H1 (cell line): ENCODE data around the gene ZNF385B. TPM values are rescaled to one million over a fixed set of nuclear protein-coding genes. Genes with fewer than 3 reads are reported as not detected.

Experiments used
- ATF2 ChIP-seq: IDR thresholded peaks from 2 replicates; pipeline ENCODE4 v1.6.1; 2012; ENCODE audit warnings: low read length, inconsistent platforms
- polyA plus RNA-seq, 7 experiments: library from polyadenylated mRNA; depleted of rRNA in 3 of 7; stranded (reverse) in 5 of 7; unstranded in 2 of 7; fragments of >200 nt in 5 of 7; fragments of 200-250 nt in 2 of 7; gene quantifications; 1 replicate in 5 of 7; 2 replicates in 1 of 7; 4 replicates in 1 of 7; pipeline versions ENCODE4 v1.2.1 to v1.2.3, GENCODE V29; 2011 to 2013; ENCODE audit warnings: missing spikeins in 2 of 7, mixed read lengths in 2 of 7
- total RNA-seq: library from RNA; stranded (reverse); fragmentation: NEBNext Ultra II Directional; extraction: Animal tissue kit (Norgen Biotek cat#: 25700); gene quantifications from 2 replicates; pipeline ENCODE4 v1.2.1, GENCODE V29; 2021
- TF ChIP-seq, protein P1 (sequence below): IDR thresholded peaks from 2 replicates; pipeline ENCODE4 v1.6.1; 2011; ENCODE audit warnings: low read depth, mild to moderate bottlenecking, low read length; ENCODE audit not compliant: insufficient read depth

The ZNF385B gene
- total and polyA plus RNA-seq, 2 of the 8 experiments (the other 6 are each of a cell fraction or from before 2014, with no cell fraction given) = 1.1 to 3.7 TPM

DNA sequence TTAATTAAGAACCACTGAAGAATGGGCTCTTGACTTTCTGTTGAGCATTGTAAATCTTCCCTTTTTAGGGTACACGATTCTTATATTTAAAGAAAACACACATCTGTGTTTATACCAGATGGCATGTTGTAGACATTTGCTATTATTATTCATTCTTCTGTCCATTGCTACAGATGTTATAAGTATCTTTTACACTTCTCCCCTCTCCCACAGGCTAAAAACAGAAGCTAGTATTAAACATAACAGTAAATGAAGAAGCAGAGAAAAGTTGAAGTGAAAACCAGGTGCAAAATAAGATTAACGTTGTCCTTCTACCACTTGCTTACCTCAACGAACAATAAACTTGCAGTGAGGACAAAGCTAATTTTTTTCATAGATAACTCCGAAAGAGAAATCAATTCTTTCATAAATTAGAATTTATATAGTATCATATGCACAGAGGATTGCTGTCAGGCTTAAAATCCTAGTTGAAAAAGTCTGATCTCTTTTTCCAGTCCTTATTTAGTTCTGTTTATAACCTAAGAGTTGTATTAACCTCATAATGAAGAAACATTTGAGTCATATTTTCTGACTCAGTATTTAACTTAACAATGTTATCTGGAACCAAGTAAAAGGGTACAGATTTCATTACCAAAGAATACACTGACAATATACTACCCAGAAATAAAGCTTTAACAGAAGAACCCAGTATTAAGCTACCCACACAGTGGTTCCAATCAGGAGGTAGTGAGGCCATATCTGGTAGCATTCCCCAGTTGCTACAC lies 16.4 kb upstream of the ZNF385B start (continued):
- no peak for TF ChIP-seq ATF2
- TF ChIP-seq, protein P1, sequence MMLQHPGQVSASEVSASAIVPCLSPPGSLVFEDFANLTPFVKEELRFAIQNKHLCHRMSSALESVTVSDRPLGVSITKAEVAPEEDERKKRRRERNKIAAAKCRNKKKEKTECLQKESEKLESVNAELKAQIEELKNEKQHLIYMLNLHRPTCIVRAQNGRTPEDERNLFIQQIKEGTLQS = no peak
- TF ChIP-seq, all 59 proteins: peak for 0
